ENCODE data around the gene PLCD4. TPM values are rescaled to one million over a fixed set of nuclear protein-coding genes. Genes with fewer than 3 reads are reported as not detected.
A peak's percentile ranks its signal among the peaks of the same experiment; 100 is the strongest.

The PLCD4 gene
- total RNA-seq, 3 donors from 2014 or later = 1.2 to 41.2 (median 2.2) TPM

DNA sequence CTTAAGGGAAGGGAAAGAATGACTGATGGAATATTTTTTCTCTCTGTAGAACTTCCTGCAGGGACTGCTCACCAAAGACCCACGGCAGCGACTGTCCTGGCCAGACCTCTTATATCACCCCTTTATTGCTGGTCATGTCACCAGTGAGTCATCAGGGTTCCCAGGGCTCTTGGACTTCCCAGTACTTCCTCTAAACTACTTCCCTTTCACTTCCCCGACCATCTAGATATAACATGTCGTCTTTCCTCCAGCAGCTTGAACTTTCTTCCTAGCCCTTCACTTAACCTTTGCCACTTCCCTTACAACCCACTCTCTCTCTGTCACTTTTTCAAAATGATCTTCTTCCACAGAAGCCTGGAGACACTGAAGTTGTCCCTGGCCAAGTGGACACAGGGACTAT, 71.4 kb downstream of the PLCD4 start:
- Histone ChIP-seq H3K36me3 (ENCODE audit: low read depth) (no peaks in the 10 kb centered on the region), H3K4me3 (no peak overlapping the region), H3K9me3 (no peaks in the 10 kb centered on the region), H3K4me1 (ENCODE audit: low read depth) (no peaks in the 10 kb centered on the region)
- peak; percentile 49 for ATAC-seq
- TF ChIP-seq, protein P1, sequence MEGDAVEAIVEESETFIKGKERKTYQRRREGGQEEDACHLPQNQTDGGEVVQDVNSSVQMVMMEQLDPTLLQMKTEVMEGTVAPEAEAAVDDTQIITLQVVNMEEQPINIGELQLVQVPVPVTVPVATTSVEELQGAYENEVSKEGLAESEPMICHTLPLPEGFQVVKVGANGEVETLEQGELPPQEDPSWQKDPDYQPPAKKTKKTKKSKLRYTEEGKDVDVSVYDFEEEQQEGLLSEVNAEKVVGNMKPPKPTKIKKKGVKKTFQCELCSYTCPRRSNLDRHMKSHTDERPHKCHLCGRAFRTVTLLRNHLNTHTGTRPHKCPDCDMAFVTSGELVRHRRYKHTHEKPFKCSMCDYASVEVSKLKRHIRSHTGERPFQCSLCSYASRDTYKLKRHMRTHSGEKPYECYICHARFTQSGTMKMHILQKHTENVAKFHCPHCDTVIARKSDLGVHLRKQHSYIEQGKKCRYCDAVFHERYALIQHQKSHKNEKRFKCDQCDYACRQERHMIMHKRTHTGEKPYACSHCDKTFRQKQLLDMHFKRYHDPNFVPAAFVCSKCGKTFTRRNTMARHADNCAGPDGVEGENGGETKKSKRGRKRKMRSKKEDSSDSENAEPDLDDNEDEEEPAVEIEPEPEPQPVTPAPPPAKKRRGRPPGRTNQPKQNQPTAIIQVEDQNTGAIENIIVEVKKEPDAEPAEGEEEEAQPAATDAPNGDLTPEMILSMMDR (IDR thresholded peaks at IDR 0.05) = no peak
- intact Hi-C loops (cut with DNase I, micrococcal nuclease) = no loop called here
- no peak for DNase-seq

DNA sequence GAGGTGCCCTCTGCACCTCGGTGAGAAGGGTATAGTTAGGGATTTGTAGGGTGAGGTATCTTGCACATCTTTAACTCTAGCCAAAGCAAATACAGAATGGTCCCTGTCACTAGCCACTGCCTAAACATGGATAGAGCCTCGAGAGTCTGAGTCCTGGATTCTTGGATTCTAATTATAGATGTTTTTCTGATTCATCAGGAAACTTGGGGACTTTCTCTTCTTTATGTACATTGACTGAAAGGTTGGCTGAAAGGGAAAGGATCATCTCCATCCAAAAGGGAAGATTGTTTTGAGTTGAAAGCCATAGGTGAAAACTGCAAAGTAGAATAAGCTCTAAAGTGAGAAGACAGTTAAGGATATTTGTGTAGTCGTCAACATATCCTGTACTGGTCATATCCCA, 72.4 kb downstream of the PLCD4 start:
- no peaks in the 10 kb centered on the region for H3K4me1 ChIP-seq (ENCODE audit: low read depth)
- intact Hi-C loops (cut with DNase I, micrococcal nuclease) = no loop called here
- DNase-seq (no peak), ATAC-seq (no peak)
- no peaks in the 10 kb centered on the region for H3K36me3 ChIP-seq (ENCODE audit: low read depth)
- no peaks in the 10 kb centered on the region for H3K9me3 ChIP-seq
- TF ChIP-seq, protein P1 (IDR thresholded peaks at IDR 0.05) = no peak
- H3K4me3 ChIP-seq = no peak overlapping the region

Other genes starting within 250 kb of the PLCD4 start
- 1 to 10 TPM; 1.2 to 7.8 (median 5.3) TPM for gene SLC11A1, start 225.6 kb upstream of the PLCD4 start, total RNA-seq
- gene CTDSP1, start 208.0 kb upstream of the PLCD4 start, total RNA-seq = 100 to 1,000 TPM; 142 to 221 (median 165) TPM
- 100 to 1,000 TPM; 194 to 550 (median 341) TPM for gene VIL1, start 188.8 kb upstream of the PLCD4 start, total RNA-seq
- 10 to 100 TPM; 11.5 to 14.3 (median 11.6) TPM for gene USP37, start 39.5 kb upstream of the PLCD4 start, total RNA-seq
- 10 to 100 TPM; 31.0 to 41.8 (median 37.8) TPM for gene CNOT9, start 39.1 kb upstream of the PLCD4 start, total RNA-seq
- 10 to 100 TPM; 16.4 to 25.0 (median 19.7) TPM for gene ZNF142, start 51.7 kb downstream of the PLCD4 start, total RNA-seq
- 10 to 100 TPM; 32.9 to 54.0 (median 39.8) TPM for gene BCS1L, start 51.8 kb downstream of the PLCD4 start, total RNA-seq
- gene RNF25, start 64.1 kb downstream of the PLCD4 start, total RNA-seq = 10 to 100 TPM; 11.5 to 21.2 (median 15.5) TPM
- gene STK36, start 64.2 kb downstream of the PLCD4 start, total RNA-seq = 10 to 100 TPM; 24.6 to 48.5 (median 35.1) TPM
- gene TTLL4, start 102.9 kb downstream of the PLCD4 start, total RNA-seq = 10 to 100 TPM; 21.0 to 30.1 (median 23.8) TPM
- gene CYP27A1, start 174.2 kb downstream of the PLCD4 start, total RNA-seq = 10 to 100 TPM; 31.0 to 70.0 (median 37.7) TPM
- gene PRKAG3, start 223.9 kb downstream of the PLCD4 start, total RNA-seq = not detected

All from mucosa of descending colon (tissue), 3 donors.